K562 (cell line): Measurements from ENCODE around the gene S100A1. TPM values are rescaled to one million over a fixed set of nuclear protein-coding genes. Genes with fewer than 3 reads are reported as not detected.

Experiments
- EP300 ChIP-seq: IDR thresholded peaks from 2 replicates; pipeline ENCODE4 v1.6.1; 2012; ENCODE audit warnings: low read length, improper control_type of control experiment
- ZNF707 ChIP-seq: fragments of 250-450 bp; sonication (Bioruptor Pico); conservative IDR thresholded peaks from 2 replicates; pipeline ENCODE4 v1.8.0; 2022; ENCODE audit warnings: inconsistent platforms, mild to moderate bottlenecking, moderate library complexity
- polyA plus RNA-seq, 8 experiments: library from polyadenylated mRNA; depleted of rRNA in 4 of 8; stranded (reverse) in 5 of 8; unstranded in 3 of 8; fragments of >200 nt; fragmentation: Nextera tagmentation in 2 of 8; fragmentation: Illumina TruSeq in 1 of 8; extraction: Ambion mirVana in 2 of 8; extraction: Trizol in 1 of 8; gene quantifications; 2 replicates each; pipeline versions ENCODE4 v1.2.1 to v1.2.3, GENCODE V29; 2011 to 2014; ENCODE audit warnings: inconsistent platforms in 1 of 8, missing spikeins in 1 of 8
- total RNA-seq, 7 experiments: library from RNA; depleted of rRNA in 6 of 7; stranded (reverse); fragments of >200 nt in 6 of 7; fragmentation: Illumina TruSeq in 2 of 7; extraction: Trizol in 2 of 7; gene quantifications; 2 replicates each; pipeline versions ENCODE4 v1.2.1 to v1.2.3, GENCODE V29; 2011 to 2021; ENCODE audit warnings: low replicate concordance in 1 of 7
- TF ChIP-seq, protein P1 (sequence below): sonication (generic); formaldehyde crosslinking; IDR thresholded peaks from 2 replicates; pipeline ENCODE4 v1.8.1; 2023; ENCODE audit warnings: missing genetic modification reagents, mild to moderate bottlenecking, borderline replicate concordance
- TF ChIP-seq, protein P2 (sequence below): fragments of 250-450 bp; sonication (Bioruptor Pico); IDR thresholded peaks from 2 replicates; pipeline ENCODE4 v1.4.0; 2020; ENCODE audit warnings: mild to moderate bottlenecking, moderate library complexity

S100A1 gene
- total and polyA plus RNA-seq, 9 of the 15 experiments (the other 6 are each of a cell fraction or from before 2014, with no cell fraction given): 0.44 to 30.1 (median 12.7) TPM

DNA sequence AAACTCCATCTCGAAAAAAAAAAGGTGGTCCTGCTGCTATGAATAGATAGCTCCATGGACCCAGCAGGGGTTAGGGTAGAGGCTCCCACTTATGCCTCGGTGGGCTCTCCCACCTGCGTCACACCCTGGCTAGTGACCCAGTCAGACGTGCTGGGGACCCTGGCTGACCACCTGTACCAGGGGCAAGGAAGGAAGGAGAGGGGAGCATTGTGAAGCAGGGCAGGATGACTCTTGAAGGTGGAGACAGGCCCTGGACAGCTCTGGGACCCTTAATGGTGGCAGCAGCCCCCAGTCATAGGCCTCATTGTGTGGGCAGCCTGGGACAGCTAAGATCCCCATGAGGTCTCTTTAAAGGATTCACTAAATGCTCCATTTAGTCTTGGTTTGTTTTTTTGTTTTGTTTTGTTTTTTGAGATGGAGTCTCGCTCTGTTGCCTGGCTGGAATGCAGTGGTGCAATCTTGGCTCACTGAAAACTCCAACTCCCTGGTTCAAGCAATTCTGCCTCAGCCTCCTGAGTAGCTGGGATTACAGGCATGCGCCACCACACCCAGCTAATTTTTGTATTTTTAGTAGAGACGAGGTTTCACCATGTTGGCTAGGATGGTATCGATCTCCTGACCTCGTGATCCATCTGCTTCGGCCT is 19.9 kb downstream of the S100A1 start (continued):
- TF ChIP-seq, protein P1, sequence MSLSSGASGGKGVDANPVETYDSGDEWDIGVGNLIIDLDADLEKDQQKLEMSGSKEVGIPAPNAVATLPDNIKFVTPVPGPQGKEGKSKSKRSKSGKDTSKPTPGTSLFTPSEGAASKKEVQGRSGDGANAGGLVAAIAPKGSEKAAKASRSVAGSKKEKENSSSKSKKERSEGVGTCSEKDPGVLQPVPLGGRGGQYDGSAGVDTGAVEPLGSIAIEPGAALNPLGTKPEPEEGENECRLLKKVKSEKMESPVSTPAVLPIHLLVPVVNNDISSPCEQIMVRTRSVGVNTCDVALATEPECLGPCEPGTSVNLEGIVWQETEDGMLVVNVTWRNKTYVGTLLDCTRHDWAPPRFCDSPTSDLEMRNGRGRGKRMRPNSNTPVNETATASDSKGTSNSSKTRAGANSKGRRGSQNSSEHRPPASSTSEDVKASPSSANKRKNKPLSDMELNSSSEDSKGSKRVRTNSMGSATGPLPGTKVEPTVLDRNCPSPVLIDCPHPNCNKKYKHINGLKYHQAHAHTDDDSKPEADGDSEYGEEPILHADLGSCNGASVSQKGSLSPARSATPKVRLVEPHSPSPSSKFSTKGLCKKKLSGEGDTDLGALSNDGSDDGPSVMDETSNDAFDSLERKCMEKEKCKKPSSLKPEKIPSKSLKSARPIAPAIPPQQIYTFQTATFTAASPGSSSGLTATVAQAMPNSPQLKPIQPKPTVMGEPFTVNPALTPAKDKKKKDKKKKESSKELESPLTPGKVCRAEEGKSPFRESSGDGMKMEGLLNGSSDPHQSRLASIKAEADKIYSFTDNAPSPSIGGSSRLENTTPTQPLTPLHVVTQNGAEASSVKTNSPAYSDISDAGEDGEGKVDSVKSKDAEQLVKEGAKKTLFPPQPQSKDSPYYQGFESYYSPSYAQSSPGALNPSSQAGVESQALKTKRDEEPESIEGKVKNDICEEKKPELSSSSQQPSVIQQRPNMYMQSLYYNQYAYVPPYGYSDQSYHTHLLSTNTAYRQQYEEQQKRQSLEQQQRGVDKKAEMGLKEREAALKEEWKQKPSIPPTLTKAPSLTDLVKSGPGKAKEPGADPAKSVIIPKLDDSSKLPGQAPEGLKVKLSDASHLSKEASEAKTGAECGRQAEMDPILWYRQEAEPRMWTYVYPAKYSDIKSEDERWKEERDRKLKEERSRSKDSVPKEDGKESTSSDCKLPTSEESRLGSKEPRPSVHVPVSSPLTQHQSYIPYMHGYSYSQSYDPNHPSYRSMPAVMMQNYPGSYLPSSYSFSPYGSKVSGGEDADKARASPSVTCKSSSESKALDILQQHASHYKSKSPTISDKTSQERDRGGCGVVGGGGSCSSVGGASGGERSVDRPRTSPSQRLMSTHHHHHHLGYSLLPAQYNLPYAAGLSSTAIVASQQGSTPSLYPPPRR: no peak
- TF ChIP-seq EP300 (no peak), ZNF707 (no peak)
- TF ChIP-seq, protein P2, sequence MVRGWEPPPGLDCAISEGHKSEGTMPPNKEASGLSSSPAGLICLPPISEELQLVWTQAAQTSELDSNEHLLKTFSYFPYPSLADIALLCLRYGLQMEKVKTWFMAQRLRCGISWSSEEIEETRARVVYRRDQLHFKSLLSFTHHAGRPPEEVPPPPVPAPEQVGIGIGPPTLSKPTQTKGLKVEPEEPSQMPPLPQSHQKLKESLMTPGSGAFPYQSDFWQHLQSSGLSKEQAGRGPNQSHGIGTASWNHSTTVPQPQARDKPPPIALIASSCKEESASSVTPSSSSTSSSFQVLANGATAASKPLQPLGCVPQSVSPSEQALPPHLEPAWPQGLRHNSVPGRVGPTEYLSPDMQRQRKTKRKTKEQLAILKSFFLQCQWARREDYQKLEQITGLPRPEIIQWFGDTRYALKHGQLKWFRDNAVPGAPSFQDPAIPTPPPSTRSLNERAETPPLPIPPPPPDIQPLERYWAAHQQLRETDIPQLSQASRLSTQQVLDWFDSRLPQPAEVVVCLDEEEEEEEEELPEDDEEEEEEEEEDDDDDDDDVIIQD (CRISPR knock-in tag): no peak
- TF ChIP-seq, all 486 proteins: peak for 8
